SK-N-SH treated with all-trans-retinoic acid at 6 μM for 48 hours (cell line): ENCODE data around the gene TTLL10.

Experiments
- ARNTL ChIP-seq: fragments of 450-650 bp; formaldehyde crosslinking; IDR thresholded peaks from 2 replicates; pipeline ENCODE4 v1.5.0; 2020; ENCODE audit warnings: low read depth, mild to moderate bottlenecking, moderate library complexity, borderline replicate concordance
- CSDC2 ChIP-seq: fragments of 250-450 bp; sonication (Bioruptor Pico); IDR thresholded peaks from 2 replicates; pipeline ENCODE4 v1.5.0; 2020; ENCODE audit warnings: mild to moderate bottlenecking, moderate library complexity
- ISL1 ChIP-seq: fragments of 250-450 bp; sonication (Bioruptor Pico); IDR thresholded peaks from 2 replicates; pipeline ENCODE4 v2.1.2; 2022; ENCODE audit warnings: mild to moderate bottlenecking, moderate library complexity
- POU6F1 ChIP-seq: fragments of 250-450 bp; sonication (Bioruptor Pico); IDR thresholded peaks from 2 replicates; pipeline ENCODE4 v1.8.0; 2021; ENCODE audit warnings: low read depth, mild to moderate bottlenecking, moderate library complexity, borderline replicate concordance
- PPARA ChIP-seq: fragments of 250-450 bp; sonication (Bioruptor Pico); IDR thresholded peaks from 2 replicates; pipeline ENCODE4 v1.5.0; 2020; ENCODE audit warnings: mild to moderate bottlenecking, borderline replicate concordance
- SNAI2 ChIP-seq: fragments of 250-450 bp; sonication (Bioruptor Pico); IDR thresholded peaks from 2 replicates; pipeline ENCODE4 v1.5.0; 2020; ENCODE audit warnings: mild to moderate bottlenecking, moderate library complexity
- TOX ChIP-seq: fragments of 250-450 bp; sonication (Bioruptor Pico); IDR thresholded peaks from 2 replicates; pipeline ENCODE4 v1.8.0; 2021; ENCODE audit warnings: mild to moderate bottlenecking, moderate library complexity, borderline replicate concordance
- TSHZ2 ChIP-seq: fragments of 250-450 bp; sonication (Bioruptor Pico); IDR thresholded peaks from 2 replicates; pipeline ENCODE4 v1.5.0; 2020; ENCODE audit warnings: mild to moderate bottlenecking, moderate library complexity
- ZC3H10 ChIP-seq: fragments of 250-450 bp; sonication (Bioruptor Pico); IDR thresholded peaks from 2 replicates; pipeline ENCODE4 v1.5.1; 2021; ENCODE audit warnings: mild to moderate bottlenecking, moderate library complexity
- ZFP3 ChIP-seq: fragments of 250-450 bp; sonication (Bioruptor Pico); IDR thresholded peaks from 2 replicates; pipeline ENCODE4 v1.5.0; 2020; ENCODE audit warnings: mild to moderate bottlenecking, moderate library complexity
- ZFP30 ChIP-seq: fragments of 450-650 bp; formaldehyde crosslinking; IDR thresholded peaks from 2 replicates; pipeline ENCODE4 v1.5.0; 2022; ENCODE audit warnings: mild to moderate bottlenecking, moderate library complexity
- ZNF565 ChIP-seq: fragments of 450-650 bp; formaldehyde crosslinking; conservative IDR thresholded peaks from 2 replicates; pipeline ENCODE4 v1.5.0; 2020; ENCODE audit warnings: low read depth, mild to moderate bottlenecking, moderate library complexity
- TF ChIP-seq, protein P1 (sequence below): fragments of 250-450 bp; sonication (Bioruptor Pico); IDR thresholded peaks from 2 replicates; pipeline ENCODE4 v1.8.0; 2020; ENCODE audit warnings: mild to moderate bottlenecking, moderate library complexity, borderline replicate concordance

DNA sequence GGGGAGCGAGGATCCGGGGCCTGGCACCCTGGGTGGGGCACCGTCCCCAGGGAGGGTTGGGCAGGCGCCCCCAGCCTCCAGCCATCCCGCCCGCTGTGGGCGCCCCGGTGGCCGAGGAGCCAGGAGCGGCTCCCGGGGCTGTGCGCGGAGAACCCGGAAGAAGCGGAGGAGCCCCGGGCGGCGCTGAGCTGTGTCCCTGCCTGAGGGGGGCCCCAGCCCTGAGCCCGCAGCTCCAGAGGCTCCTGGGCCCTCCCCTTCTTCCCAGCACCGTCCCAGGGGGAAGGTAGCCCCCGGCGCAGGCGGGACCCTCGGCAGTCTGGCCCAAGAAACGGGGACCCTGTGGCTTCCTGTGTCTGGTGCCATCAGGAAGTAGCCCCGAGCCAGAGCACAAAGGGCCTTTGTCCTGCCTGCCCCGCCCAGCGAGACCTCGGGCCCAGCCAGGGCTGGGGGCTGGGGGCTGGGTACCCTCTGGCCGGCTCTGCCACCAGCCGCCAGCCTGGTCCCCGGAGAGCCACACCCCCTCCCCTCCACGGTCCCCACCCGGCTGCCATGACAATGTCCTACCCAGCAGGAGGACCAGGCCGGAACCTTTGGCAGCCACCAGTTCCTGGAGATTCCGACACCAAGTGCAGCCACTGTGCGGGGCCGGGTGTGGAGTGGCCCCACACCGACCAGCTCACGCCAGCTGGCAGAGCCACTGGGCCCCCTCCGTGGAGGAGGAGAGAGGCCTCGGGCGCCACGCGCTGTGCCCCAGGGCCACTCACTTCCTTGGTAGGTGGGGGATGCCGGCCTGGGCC, 15.6 kb upstream of the TTLL10 start:
- TF ChIP-seq, protein P1, sequence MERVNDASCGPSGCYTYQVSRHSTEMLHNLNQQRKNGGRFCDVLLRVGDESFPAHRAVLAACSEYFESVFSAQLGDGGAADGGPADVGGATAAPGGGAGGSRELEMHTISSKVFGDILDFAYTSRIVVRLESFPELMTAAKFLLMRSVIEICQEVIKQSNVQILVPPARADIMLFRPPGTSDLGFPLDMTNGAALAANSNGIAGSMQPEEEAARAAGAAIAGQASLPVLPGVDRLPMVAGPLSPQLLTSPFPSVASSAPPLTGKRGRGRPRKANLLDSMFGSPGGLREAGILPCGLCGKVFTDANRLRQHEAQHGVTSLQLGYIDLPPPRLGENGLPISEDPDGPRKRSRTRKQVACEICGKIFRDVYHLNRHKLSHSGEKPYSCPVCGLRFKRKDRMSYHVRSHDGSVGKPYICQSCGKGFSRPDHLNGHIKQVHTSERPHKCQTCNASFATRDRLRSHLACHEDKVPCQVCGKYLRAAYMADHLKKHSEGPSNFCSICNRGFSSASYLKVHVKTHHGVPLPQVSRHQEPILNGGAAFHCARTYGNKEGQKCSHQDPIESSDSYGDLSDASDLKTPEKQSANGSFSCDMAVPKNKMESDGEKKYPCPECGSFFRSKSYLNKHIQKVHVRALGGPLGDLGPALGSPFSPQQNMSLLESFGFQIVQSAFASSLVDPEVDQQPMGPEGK, result no peak
- no peak for TF ChIP-seq SNAI2 (CRISPR knock-in tag)
- TF ChIP-seq ARNTL (CRISPR knock-in tag), result no peak
- TF ChIP-seq TOX (CRISPR knock-in tag), result no peak
- no peak for TF ChIP-seq ZNF565 (CRISPR knock-in tag)
- TF ChIP-seq CSDC2, result no peak
- TF ChIP-seq TSHZ2 (CRISPR knock-in tag), result no peak
- TF ChIP-seq POU6F1, result no peak
- no peak for TF ChIP-seq ZFP3 (CRISPR knock-in tag)
- no peak for TF ChIP-seq PPARA
- no peak for TF ChIP-seq ZFP30 (CRISPR knock-in tag)
- no peak for TF ChIP-seq ZC3H10 (CRISPR knock-in tag)
- no peak for TF ChIP-seq ISL1 (CRISPR knock-in tag)
